Measurements from ENCODE around the gene TSR1.

DNA sequence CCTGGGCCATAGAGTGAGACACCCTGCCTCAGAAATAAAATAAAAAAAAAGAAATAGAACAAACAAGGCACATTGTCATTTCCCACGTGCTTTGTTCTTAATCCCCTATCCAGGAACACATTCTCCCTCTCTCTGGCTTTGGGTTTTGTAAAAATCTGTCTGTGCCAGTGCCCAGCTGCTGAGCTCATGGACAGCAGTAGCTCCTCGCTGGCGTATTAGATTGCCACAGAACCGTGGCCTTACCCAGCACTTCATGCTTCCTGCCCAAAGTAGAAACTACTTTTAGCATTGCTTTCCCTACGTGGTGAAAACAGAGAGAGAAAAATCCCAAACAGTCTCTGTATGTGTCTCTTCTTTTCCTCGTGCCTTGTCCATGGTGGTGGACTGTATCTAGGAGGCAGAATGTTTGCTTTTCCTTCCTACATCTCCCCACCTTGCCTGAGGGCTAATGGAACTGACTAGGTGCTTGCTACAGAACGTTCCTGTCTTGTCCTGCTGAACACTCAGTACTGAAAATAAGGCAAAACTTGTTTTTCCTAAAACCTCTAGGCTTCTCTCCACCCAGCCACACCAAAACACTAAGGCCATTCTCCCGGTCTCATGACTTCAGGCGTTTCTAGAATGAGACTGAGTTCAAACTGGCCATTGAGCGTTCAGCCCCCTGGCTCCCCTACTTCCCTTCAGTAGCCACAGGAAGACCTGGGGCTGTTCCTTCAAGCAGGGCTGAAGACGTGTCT, 38.5 kb upstream of the TSR1 start:
- TF ChIP-seq, protein P1, sequence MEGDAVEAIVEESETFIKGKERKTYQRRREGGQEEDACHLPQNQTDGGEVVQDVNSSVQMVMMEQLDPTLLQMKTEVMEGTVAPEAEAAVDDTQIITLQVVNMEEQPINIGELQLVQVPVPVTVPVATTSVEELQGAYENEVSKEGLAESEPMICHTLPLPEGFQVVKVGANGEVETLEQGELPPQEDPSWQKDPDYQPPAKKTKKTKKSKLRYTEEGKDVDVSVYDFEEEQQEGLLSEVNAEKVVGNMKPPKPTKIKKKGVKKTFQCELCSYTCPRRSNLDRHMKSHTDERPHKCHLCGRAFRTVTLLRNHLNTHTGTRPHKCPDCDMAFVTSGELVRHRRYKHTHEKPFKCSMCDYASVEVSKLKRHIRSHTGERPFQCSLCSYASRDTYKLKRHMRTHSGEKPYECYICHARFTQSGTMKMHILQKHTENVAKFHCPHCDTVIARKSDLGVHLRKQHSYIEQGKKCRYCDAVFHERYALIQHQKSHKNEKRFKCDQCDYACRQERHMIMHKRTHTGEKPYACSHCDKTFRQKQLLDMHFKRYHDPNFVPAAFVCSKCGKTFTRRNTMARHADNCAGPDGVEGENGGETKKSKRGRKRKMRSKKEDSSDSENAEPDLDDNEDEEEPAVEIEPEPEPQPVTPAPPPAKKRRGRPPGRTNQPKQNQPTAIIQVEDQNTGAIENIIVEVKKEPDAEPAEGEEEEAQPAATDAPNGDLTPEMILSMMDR (IDR thresholded peaks at IDR 0.05): no peak
- no peak for TF ChIP-seq EZH2 (IDR thresholded peaks at IDR 0.05; ENCODE audit: borderline replicate concordance, insufficient read depth, low read depth, low read length, poor library complexity, severe bottlenecking)

Measured in B cell (primary cell).